ENCODE measurements around the gene RPL15.
"Not testable (repeated sequence)": the region's sequence is repeated elsewhere in the genome, so short reads cannot be mapped to it uniquely, and the experiment has no call there.

RPL15 gene

DNA sequence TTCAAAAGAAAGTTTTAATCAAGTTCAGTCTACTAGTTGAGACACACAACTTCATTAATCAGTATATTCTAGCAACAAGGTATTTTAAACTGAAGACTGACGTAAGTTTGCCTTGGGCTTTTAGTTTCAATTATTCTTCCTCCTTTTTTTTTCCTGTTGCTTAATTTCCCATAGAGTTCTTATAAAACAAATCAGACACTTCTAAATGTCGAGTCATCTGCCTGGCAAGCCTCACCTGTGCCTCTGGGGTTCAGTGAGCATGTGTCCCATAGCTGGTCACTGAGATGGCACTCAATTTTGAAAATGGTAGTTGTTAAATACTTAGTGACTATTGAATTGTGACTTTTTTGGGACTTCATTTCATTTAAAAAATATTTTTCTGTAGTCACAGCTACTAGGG lies 27.5 kb upstream of the RPL15 start:
- no peak for DNase-seq (ENCODE audit: extremely low read depth in 1 of 2, low read depth in 1 of 2)

DNA sequence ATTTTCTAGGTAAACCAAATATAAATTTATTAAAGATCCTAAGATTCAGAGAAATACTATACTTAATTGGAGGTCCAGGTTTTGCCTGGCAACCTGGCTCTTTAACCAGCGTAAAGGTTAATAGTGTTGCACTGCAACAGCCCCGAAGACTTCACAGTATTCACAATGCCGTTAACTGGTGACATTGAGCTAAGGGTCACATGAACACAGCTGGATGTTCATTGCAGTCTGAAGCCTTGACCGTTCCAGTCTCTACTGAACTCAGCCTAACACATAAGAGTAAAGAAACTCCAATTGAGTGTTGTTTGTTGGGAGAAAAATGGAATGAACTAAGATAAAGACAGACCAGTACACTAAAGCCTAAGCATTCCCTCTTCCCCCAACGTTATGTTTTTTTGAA lies 27.0 kb upstream of the RPL15 start:
- no peak for DNase-seq (ENCODE audit: extremely low read depth in 1 of 2, low read depth in 1 of 2)

DNA sequence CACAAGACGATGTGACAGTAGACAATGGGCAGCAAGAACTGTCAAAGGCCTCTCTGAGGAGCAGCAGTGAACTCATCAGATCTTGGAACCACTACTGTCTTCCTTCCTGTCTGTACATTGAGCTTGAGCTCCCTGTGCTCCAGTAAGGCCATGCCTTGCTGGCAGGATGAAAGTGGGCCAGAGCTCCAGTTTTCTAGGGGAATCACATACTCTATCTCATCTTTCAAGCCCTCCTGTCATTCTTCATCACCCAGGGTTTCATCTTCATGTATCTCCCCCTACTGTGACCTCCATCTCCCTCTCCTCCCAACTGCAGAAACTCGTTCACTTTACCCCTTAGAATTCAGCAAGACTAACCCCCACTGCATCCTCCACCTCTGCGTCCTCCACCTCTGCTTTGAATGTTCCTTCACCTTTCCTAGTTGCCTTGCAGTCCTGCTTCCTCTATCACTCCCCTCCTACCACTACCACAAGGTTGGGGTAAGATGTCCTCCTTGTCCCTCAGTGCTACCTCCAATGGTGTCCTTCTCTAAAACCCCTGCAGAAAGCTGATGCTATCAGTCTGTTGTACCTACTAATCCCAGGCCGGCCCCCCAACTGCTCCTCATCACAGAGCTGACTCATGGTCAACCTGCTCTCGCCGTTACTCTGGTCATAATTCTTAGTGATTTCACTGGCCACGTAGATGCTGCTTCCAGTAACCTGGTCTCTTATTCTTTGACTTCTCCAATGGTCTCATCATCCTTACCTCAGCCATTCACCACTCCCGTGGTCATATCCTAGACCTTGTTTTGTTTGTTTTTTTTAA lies 22.5 kb upstream of the RPL15 start:
- DNase-seq (ENCODE audit: extremely low read depth in 1 of 2, low read depth in 1 of 2), result no peak

DNA sequence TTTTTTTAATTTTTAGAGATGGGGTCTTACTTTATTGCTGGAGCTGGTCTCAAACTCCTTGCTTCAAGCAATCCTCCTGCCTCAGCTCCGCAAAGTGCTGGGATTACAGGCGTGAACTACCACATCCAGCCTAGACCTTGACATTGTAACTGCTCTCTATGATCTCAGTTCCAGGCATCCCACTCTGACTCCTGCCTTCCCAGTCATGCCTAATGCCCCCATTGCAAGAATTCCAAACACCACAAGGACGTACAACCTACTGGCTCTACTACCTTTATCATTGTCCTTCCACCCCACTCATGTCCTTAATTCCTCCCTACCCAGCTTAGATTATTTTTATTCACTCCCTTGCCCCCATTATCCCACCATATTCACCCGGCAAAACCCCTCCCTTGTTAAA lies 21.8 kb upstream of the RPL15 start:
- no peak for DNase-seq (ENCODE audit: extremely low read depth in 1 of 2, low read depth in 1 of 2)

DNA sequence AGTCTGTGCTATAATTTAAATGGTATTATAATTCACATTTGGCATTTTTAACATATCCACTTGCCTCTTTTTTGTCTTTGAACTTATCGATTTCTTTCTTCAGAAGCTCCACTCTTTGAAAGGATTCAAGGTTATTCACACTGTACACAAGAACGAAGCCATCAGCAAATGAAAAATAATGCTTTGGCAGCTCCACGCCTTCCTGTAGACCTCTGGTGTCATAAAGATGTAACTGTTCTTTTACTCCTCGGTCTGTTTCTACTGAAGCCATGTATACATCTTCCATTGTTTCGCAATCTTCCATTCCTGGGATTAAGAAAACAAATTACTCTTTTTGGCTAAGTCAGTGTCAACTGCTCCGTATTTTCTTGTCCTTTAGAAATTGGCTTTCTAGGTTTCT lies 16.2 kb upstream of the RPL15 start:
- DNase-seq (ENCODE audit: extremely low read depth in 1 of 2, low read depth in 1 of 2), result no peak

DNA sequence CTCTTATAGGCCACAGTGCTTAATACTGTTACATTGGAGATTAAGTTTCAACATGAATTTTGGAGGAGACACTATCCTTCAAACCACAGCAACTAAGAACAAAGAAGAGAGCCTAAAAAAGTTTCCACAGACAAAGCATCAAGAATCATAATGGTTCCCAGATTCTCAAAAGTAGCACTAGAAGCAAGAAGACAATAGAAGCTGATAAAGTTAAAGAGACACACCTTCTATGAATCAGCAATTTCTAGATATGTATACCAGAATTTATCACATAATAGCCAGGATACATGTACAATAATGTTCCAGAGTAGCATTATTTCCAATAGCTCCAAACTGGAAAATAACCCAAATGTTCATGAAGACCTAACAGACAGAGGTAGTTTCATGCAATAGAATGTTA lies 12.4 kb upstream of the RPL15 start:
- DNase-seq (ENCODE audit: extremely low read depth in 1 of 2, low read depth in 1 of 2), result no peak

DNA sequence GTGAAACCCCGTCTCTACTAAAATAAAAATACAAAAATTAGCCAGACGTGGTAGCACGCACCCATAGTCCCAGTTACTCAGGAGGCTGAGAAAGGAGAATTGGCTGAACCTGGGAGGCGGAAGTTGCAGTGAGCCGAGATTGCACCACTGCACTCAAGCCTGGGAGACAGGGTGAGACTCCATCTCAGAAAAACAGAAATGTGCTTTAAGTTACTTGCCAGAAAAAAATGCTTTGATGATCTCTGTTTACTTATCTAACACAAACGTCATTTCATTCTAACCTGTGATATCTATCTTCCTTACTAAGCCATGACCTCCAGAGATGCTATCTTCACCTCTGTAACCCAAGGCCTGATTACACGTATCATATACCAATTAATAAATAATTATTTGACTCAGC lies 7.6 kb upstream of the RPL15 start:
- DNase-seq (ENCODE audit: extremely low read depth in 1 of 2, low read depth in 1 of 2), result no peak

DNA sequence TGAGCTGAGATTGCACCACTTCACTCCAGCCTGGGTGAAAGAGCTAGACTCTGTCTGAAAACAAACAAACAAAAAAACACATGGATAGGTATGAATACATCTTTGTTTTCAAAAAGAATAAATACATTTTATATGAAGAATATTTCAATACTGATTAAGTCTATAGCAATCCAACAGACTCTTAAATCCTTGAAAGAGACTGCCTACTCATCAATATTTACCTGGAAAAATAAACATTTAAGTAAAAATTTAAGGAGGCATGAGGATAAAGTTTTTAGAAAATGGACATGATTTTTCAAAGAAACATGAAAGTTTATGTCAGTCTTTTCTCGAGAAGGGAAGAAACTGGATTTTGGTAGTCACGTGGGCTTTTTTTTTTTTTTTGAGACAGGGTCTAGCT lies 5.5 kb upstream of the RPL15 start:
- DNase-seq (ENCODE audit: extremely low read depth in 1 of 2, low read depth in 1 of 2), result no peak

DNA sequence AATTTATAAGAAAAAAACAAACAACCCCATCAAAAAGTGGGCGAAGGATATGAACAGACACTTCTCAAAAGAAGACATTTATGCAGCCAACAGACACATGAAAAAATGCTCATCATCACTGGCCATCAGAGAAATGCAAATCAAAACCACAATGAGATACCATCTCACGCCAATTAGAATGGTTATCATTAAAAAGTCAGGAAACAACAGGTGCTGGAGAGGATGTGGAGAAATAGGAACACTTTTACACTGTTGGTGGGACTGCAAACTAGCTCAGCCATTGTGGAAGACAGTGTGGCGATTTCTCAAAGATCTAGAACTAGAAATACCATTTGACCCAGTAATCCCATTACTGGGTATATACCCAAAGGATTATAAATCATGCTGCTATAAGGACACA lies 4.6 kb upstream of the RPL15 start:
- DNase-seq (ENCODE audit: extremely low read depth in 1 of 2, low read depth in 1 of 2), result not testable (repeated sequence)

DNA sequence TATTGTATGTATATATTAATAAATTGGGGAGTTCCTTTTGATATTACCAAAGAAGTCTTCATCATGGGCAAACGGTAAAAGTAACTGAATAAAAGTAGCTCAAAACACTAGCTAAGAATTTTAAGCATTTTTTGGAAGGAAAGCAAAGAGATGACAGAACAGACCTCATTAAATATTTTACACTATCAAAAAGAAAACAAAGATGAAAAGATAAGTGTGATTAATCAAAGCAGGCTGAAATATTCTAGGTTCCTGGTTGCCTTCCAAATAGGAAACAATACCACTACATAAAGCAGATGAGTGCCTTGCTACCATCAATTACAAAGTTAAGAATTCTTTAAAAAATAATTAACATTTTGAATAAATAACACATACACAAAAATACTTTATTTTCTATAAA lies 3.8 kb upstream of the RPL15 start:
- no peak for DNase-seq (ENCODE audit: extremely low read depth in 1 of 2, low read depth in 1 of 2)

DNA sequence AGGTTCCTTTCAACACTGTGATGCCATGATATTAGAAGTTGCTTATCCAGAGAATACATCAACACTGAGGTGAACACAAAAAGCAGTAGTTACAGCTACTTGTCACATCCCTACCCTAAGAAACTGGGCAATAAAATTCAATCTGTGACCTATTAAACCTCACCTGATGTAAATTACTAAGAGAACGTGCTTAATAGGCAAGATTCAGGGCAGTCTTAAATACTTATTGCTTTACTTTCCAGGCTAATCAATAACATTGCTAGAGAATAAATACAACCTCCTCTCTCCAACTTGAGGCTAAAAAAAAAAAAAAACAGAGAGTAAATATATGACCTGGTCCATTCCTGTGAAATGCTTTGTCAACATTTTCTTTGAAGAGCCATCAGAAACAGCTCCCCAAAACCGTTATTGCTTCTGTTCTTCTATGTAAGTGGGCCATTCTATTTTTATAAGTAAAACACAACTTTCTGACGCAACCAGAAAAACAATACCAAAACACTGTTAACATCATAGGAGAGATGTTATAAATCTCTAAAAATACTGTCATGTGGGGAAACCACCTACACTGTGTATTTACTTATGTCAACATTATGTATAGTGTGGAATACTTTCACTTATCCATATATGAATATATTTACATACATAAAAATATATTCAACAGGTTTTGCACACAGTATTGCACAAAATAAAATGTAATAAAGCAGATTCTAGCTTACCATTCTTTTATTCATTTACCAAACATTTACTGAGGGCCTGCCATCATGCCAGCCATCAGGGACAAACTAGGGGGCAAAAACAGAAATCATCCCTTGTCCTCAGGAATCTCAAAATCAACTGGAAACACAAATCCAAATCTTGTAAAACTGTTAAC lies 2.8 kb upstream of the RPL15 start:
- no peak for DNase-seq (ENCODE audit: extremely low read depth in 1 of 2, low read depth in 1 of 2)

DNA sequence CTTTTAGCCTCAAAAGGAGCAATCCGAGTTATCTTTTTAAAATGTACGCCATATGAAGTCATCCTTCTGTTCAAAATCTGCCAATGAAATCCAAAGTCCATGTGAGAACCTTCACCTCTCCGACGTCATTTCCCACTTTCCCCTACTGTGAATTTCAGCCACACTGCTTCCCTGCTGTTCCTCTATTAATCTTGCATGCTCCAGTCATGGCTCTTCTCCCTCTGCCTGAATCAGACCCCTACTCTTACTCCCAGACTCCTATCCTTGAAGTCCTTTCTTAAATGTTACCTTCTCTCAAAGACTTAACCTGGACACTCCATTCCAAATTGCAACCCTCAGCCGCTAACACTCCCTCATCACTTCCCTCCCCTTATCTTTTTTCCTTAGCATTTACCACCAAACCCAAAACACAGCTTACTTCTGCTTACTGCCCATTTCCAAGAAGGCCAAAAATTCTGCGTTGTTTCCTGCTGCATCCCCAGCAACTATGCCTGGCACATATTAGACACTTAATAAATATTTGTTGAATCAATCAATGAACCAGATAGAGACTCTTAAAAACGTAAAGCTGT lies 1.3 kb upstream of the RPL15 start:
- DNase-seq (ENCODE audit: extremely low read depth in 1 of 2, low read depth in 1 of 2), result no peak

DNA sequence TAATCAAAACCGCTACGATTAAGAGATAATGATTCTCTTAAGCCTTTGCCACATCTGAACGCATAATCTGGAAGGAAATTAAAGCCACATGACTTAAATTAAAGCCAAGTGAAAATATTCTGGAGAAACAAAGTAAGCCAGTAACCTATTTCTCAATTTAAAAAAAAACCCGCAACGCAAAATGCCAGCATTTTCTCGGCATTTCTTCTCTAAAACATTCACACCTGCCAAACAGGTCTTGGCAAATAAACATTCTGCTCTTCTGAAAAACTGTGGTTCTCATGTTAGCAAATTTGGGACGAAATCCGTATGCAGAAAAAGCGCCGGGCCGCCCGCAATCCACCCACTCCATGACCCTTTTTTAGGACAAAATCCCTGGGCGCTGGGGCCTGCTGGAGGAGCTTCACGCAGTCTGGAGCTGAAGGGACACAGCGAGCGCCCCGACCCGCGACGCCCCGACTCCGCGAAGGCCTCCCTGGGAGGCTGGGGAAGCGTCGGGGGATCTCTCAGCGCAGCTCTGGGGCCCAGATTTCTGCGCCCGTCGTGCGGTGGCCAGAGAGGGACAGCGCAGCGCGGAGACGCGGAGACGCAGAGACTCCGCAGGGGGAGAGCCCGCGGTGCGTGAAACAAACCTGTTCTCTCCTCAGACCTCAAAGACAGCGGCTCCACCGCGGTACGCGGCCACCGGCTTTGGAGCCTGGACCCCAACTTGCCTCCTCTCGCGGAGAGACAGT lies 613 bp upstream of the RPL15 start:
- DNase-seq (ENCODE audit: extremely low read depth in 1 of 2, low read depth in 1 of 2), result peak in 1 of 2 donors; percentile 4

DNA sequence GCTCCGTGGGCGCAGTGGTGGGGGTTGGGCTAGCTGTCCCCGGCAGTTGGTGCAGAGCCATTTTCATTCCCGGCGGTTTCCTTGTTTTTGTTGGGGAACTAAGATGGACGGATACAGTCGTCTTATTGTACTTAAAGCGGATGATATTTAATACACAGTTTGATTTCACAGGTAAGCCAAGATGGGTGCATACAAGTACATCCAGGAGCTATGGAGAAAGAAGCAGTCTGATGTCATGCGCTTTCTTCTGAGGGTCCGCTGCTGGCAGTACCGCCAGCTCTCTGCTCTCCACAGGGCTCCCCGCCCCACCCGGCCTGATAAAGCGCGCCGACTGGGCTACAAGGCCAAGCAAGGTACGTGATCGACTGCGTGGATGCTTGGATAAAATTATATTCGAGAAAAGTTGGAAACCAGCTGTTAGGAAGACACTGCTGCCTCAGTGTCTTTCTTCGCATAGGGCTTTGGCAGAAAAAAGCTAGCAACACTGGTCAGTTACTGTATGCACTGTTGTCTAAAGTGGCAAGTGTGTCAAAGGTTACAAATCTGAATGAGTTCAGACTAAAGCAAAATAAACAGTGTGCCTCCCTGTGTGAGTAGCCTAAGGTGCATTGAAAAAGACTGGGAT lies 859 bp downstream of the RPL15 start:
- not testable (repeated sequence) for DNase-seq (ENCODE audit: extremely low read depth in 1 of 2, low read depth in 1 of 2)

DNA sequence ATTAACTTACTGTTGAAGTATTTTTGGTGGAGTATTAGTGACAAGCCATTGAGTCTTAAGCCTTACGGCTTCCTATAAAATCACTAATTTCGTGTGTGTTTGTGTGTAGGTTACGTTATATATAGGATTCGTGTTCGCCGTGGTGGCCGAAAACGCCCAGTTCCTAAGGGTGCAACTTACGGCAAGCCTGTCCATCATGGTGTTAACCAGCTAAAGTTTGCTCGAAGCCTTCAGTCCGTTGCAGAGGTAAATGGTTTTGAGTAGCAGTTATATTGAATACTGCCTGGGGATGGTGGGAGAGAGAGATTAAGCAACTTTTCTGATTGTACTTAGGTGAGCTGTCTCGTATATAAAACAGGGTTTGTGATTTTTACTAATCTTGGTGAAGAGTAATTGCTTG lies 1.4 kb downstream of the RPL15 start:
- not testable (repeated sequence) for DNase-seq (ENCODE audit: extremely low read depth in 1 of 2, low read depth in 1 of 2)

DNA sequence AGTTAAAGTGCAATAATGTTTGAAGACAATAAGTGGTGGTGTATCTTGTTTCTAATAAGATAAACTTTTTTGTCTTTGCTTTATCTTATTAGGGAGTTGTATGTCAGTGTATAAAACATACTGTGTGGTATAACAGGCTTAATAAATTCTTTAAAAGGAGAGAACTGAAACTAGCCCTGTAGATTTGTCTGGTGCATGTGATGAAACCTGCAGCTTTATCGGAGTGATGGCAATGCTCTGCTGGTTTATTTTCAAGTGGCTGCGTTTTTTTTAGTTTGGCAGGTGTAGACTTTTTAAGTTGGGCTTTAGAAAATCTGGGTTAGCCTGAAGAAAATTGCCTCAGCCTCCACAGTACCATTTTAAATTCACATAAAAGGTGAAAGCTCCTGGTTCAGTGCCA lies 2.7 kb downstream of the RPL15 start:
- DNase-seq (ENCODE audit: extremely low read depth in 1 of 2, low read depth in 1 of 2), result no peak

DNA sequence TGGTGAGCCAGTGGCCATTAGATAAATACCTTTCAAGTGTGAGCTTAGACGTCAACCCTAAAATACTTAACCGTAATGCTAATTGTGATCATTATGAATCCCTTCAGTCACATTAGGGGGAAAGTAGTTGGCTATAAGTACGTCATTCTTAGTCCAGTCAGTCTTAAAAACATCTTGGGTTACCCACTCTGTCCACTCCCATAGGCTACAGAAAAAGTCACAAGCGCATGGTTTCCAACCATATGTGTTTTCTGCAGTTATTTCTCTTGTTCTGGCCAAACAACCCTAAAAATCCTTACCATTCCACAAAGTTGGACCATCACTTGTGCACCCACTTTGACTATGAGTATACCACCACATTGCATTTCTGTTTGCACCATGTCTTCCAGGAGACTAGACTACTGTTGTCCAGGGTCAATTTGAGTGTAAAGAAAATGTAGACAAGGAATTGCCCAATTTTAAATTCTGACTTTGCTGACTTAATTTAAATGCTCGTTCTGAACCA lies 3.3 kb downstream of the RPL15 start:
- DNase-seq (ENCODE audit: extremely low read depth in 1 of 2, low read depth in 1 of 2), result no peak

DNA sequence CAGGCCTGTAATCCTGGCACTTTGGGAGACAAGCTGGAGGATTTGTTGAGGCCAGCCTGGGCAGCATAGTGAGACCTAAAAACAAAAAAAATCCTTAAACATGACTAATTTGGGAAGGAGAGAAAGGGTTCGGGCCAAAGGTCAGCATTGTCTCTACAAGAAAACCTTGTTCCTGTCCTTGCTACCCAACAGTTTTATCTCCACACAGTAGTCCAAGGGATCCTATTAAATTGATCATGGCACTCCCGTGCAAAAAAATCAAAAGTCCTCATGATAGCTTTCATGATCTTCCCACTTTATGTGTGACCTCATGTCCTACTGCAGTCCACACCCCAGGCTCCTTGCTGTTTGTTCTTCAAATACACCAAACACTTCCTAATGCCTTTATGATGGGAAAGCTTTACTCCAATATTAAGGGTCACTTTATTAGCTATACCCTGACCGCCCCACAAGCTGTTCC lies 4.2 kb downstream of the RPL15 start:
- DNase-seq (ENCODE audit: extremely low read depth in 1 of 2, low read depth in 1 of 2), result no peak

DNA sequence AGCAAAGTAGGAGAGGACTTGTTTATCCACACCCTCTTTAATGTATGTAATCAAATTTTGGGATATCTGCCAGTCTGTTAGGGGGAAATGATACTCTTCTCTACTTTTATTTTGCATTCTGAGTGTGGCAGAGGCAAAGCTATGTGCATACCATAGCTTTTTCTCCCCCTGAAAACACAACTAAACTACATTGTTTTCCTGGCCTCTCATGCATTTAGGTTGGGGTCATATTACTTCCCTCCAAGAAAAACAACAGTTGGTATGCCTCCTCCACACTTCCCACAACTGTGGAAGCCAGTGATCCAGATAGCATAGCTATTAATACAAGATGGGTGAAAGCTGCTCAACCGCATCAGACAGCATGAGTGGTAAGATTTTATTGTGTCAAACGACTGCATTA lies 6.9 kb downstream of the RPL15 start:
- no peak for DNase-seq (ENCODE audit: extremely low read depth in 1 of 2, low read depth in 1 of 2)

DNA sequence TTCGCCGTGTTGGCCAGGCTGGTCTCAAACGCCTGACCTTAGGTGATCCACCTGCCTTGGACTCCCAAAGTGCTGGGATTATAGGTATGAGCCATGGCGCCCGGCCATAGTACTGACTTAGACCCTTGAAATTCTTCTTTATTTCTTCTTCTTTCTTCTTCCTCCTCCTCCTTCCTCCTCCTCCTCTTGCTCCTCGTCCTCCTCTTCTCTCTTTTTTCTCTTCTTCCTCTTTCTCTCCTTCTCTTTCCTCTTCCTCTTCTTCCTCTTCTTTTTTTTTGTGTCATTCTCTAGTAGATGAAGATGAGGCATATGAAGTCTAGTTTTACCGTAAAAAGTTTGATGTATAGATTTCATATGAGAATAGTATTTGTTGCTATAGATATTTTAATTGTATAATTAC lies 9.3 kb downstream of the RPL15 start:
- no peak for DNase-seq (ENCODE audit: extremely low read depth in 1 of 2, low read depth in 1 of 2)
